ENCODE measurements around the gene TRIM46.
A peak's percentile ranks its signal among the peaks of the same experiment; 100 is the strongest.
"Not testable (repeated sequence)": the region's sequence is repeated elsewhere in the genome, so short reads cannot be mapped to it uniquely, and the experiment has no call there.

The TRIM46 gene

DNA sequence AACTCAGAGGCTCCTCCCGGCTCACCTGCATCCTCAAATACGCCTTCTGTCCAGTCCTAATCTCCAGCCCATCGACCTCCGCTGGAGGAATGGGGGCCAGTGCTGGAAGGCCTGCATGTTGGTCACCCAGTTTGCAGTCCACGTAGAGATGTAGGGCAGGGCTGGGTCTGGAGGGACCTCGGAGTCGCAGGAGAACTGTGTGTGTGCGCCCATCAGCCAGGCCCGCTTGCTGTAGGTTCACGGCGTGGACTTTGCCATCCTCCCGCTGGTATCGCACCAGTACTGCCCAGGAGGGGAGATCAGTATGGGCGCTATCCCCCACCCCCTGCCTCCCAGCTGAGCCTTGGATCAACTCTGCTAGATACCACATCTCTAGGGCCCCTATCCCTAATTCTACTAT, 31.4 kb downstream of the TRIM46 start:
- DNase-seq (ENCODE audit: low read depth) = no peak

DNA sequence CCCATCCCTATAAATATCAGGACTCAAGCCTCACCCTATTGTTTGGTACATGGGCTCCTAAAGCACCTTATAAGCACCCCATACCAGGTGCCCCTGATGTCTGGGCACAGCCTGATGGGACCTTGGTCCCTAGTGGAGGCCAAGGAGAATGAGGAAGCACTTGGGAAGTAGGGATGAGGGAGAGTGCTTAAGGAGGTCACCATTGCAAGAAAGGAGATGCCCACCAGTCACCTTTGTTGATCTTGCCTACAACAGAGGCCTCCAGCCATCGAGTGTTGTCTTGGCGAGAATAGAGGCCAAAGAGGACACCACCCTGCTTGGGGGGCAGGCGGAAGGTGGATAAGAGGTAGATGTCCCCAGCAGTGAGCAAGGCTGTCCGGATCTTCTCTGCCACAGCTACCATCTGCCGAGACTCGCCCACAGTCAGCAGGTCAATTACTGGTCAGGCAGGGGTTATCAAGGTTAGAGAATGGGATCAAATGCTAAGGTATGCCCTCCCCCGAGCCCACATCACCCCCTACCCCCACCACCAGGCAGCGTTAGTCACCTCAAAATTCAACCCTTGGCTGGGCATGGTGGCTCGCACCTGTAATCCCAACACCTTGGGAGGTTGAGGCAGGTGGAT, 32.4 kb downstream of the TRIM46 start:
- no peak for DNase-seq (ENCODE audit: low read depth)

DNA sequence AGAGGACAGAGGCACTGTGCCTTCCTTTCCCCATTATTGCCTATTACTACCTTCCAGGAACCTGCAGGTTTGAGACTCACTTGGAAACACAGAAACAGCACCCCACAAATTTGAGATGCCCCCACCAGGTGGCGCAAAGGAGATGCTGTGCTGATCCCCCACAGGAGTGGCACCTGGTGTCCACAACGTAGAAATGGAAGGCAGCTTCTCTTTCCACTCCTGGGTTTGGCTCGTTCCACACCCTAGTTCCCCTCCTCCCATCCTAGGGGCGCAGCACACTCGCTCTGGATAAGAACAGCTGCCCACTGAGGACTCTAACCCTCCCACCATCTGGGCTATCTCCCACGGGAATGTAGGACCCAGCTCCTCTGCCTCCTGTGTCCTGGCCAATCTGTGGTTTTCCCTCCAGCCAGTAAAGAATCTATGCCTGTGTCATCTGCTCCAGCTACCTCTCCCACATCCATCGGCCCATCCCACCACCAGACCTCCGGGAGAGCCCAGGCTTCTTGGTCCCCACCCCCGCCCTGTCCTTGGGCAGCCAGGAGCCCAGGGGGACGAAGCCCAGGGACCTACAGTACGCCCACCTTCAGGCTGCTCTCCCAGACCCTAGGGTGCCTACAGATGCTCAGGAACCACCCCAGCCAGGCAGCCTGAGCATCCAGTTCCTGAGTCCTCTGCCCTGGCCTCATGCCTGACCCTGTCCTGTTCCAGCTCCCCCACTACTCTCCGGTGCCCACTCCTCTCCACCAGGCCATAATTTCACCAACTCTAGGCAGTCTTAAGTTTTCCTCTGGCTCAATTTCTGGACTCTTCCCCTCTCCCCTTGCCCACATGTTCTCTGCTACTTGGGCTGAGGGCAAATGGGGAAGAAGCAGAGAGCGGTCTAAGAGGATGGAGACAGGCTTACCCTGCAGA, 33.5 kb downstream of the TRIM46 start:
- DNase-seq (ENCODE audit: low read depth) = peak; percentile 67

DNA sequence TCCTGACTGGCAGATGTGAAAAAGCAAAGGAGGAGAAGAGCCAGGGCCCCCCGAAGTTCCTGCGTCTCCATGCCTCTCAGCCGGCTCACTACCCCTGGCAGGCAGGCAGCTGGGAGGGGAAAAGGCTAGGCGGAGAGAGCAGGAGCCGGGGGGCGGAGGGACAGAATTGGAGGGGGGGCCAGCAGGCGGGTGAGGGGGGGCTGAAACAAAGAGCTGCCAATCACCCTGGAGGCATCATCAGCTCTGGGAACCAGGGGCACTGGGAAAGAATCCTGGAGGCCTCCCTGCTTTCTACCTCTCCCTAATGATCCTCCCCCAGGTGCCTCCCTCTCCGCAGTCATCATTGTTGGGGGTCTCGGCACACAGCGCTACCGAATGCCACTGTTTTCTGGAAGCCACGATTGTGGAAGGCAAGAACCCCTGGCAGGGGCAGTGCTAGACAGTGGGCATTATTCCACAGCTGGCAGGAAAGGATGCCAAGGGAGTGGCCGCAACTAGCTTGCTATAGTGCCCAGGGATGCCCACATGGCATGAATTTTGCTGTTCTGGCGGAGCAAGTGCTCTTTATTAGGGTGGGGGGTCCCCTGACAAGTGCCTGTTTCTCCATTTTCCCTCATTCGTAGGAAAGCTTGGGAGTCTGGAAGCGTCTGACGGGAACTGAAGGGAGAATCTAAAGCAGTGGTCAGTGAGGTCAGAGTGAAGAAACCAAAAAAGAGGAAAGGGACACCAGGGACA, 34.3 kb downstream of the TRIM46 start, which contains the start of gene THBS3:
TSS of gene THBS3 (minus strand) at position 92 of the 735 bp plus-strand sequence. CDS start at position 71, 21 bp downstream.
- DNase-seq (ENCODE audit: low read depth) = no peak

- DNase-seq (ENCODE audit: low read depth) = peak; percentile 78
Observed at GRCh38 chr1:155208541-155209311, 35.1 kb downstream of the TRIM46 start, which contains the start of gene MTX1. Gene MTX1 (plus strand): TSS chr1:155208695. CDS start chr1:155208805, 110 bp downstream.

DNA sequence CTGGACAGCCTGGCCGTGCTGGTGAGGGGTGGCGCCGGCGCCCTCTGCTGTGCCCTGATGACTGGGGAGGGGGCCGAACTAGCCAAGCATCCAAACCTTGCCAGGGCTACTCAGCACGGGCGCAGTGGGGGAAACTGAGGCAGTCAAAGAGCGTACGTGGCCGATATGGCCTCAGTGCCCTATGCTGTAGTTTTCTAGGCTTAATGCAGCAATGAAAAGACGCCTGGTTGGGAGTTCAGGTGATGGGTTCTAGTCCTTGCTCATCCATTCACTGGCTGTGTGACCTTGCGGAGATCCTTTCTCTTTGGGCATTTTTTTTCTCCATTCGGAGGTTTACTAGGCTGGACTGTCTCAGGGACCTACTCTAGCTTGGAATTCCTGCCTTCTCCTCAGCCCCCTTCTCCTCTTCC, 35.7 kb downstream of the TRIM46 start:
- DNase-seq (ENCODE audit: low read depth) = no peak

- no peak for DNase-seq (ENCODE audit: low read depth)
Observed at GRCh38 chr1:155210314-155211104, 36.9 kb downstream of the TRIM46 start.

DNA sequence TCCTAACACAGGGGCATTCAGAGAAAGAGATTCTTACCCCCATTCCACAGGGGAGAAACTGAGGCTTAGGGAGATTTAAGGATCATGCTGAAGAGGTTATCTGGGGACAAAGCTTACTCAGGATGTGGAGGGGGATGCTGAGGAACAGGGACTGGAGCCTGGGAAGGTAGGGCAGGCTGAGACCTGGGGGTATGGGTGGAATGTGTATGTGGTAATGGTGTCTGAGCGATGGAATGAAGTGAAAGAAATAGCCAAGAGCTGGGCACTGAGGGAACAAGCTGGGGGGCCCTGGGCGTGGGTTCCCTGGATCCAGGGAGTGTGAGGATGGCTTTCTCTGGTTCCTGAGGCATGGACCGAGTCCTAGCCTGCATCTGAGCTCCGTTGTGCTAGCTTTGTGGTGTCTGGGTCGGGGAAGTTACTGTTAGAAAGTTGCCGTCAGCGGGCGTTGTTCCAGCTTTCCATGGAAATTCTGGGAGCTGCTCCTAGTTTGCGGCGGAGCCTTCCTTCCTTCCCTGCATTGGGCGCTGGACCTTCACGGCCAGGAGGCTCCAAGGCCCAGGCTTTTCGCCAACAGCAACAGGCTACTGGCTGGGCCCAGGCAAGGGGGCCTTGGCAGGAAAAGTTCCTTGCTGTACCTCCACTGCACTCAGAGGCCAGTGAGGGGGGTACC, 37.9 kb downstream of the TRIM46 start:
- DNase-seq (ENCODE audit: low read depth) = not testable (repeated sequence)

GRCh38 chr1:155212051-155212440, 38.4 kb downstream of the TRIM46 start:
- not testable (repeated sequence) for DNase-seq (ENCODE audit: low read depth)

- DNase-seq (ENCODE audit: low read depth) = not testable (repeated sequence)
Observed at GRCh38 chr1:155214702-155215101, 41.1 kb downstream of the TRIM46 start.

DNA sequence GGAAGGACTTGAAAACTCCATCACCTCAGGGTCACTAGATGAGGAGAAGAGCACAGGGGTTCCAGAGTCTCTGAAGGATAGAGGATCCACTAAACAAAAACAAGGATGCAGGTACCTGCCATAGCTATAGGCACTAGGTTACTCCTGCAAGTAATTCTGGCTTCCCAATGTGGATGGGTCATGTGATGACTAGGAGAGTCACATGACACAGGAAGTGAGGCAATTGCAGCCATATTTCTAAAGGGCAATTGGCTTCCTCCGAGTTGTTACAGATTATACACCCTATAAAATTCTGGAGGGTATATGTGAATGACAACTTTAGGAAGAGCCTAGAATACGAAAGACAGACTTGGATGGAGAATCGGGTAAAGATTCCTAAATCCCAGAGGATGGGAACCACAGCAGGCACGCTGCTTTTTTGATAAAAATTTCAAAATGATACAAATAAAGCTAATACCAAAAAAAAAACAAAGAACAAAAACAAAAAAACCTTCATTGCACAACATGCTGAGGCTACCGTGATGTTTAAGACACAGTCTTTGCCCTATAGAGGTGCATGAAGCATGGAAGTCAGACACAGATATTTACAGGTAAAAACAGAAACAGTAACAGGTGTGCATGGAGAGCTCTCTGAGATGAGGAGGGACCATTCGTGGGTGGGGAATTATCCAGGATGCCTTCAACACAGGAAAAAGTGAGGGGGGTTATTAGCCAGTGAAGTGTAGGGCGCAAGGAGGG, 45.4 kb downstream of the TRIM46 start:
- DNase-seq (ENCODE audit: low read depth) = no peak

DNA sequence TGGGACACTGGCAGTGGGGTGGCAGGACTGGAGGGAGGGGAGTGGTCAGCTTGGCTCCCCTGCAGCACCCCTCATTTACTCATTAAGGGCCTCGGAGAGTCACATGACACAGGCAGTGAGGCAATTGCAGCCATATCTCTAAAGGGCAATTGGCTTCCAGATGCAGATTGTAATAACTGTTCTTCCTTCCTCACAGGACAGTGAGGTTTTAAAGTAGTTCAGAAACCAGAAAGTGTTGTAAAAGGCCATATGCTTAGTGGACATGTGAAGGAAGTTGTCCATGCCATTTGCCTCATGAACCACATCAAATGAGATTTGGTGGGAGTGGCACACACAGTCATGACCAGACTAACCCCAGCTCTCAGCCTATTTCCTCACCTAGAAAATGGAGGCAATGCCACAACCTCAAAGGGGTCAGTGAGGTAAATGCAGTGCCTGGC, 46.0 kb downstream of the TRIM46 start:
- no peak for DNase-seq (ENCODE audit: low read depth)

GRCh38 chr1:155220211-155220965, 46.7 kb downstream of the TRIM46 start:
- DNase-seq (ENCODE audit: low read depth) = not testable (repeated sequence)

DNA sequence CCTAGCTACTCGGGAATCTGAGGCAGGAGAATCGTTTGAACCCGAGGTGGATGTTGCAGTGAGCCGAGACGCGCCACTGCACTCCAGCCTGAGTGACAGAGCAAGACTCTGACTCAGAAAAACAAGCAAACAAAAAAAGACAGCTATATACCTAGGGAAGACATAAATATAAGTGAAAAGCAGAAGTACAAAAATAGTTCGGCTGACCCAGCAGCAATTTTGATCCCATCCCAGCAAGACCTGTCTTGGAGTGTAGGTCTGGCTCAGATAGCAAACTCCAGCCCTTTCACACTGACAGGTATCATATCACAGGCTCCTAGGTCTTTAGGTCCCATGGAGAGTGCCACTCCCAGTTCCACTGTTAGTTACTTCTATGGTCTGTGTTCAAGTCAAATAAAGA, 49.4 kb downstream of the TRIM46 start:
- DNase-seq (ENCODE audit: low read depth) = no peak

DNA sequence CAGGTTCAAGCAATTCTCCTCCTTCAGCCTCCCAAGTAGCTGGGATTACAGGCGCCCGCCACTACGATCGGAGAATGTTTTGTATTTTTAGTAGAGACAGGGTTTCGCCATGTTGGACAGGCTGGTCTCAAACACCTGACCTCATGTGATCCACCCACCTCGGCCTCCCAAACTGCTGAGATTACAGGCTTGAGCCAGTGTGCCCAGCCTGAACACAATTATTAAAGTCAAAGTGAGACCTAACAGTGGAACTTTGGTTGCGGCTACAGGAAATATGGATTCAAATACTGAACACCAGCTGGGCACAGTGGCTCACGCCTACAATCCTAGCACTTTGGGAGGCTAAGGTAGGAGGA, 51.7 kb downstream of the TRIM46 start:
- not testable (repeated sequence) for DNase-seq (ENCODE audit: low read depth)

DNA sequence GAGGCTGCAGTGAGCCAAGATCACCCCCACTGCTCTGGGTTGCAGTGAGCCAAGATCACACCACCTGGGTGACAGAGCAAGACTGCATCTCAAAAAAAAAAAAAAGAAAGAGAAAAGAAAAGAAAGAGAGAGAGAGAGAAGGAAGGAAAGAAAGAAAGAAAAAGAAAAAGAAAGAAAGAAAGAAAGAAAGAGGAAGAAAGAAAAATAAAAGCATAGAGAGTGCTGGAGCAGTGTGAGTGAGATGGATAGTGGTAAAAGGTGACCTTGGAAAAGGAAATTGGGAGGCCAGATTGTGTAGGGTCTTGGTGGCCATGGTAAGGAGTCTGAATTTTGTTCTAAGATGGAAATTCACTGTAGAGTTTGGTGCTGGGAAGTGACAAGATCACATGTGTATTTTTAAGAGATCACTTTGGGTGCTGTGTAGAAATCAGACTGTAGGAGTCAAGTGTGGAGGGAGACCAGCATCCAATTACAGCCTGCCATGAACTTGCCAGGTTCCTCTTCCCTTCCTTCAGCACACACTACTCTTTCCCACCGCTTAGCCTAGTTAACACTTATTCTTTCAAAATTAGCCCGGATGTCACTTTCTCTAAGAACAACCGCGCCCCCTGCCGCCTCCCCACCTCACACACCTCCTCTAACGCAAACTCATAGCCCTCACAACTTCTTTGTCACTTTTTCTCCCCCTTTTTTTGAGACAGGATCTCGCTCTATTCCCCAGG, 52.7 kb downstream of the TRIM46 start:
- no peak for DNase-seq (ENCODE audit: low read depth)

GRCh38 chr1:155226910-155227260, 53.2 kb downstream of the TRIM46 start:
- DNase-seq (ENCODE audit: low read depth) = no peak

Measured in CMK (cell line).